Fibroblast of lung (primary cell): ENCODE data around the gene MICAL2.

Experiments used
- EZH2 ChIP-seq: IDR thresholded peaks from 2 replicates; pipeline ENCODE4 v1.5.1; 2012; ENCODE audit warnings: low read length, control low read depth, mild to moderate bottlenecking; ENCODE audit errors: missing control alignments
- TF ChIP-seq, protein P1 (sequence below), 2 donors: IDR thresholded peaks in 1 of 2; conservative IDR thresholded peaks in 1 of 2; 1 replicate in 1 of 2; 2 replicates in 1 of 2; pipeline ENCODE4 v1.5.1; 2011 to 2012; ENCODE audit warnings: low read length in 2 of 2, control low read depth in 1 of 2, inconsistent platforms in 1 of 2, low read depth in 1 of 2, mild to moderate bottlenecking in 1 of 2

GRCh38 chr11:12077535-12078280 lies 32.7 kb upstream of the MICAL2 start:
- TF ChIP-seq, protein P1, sequence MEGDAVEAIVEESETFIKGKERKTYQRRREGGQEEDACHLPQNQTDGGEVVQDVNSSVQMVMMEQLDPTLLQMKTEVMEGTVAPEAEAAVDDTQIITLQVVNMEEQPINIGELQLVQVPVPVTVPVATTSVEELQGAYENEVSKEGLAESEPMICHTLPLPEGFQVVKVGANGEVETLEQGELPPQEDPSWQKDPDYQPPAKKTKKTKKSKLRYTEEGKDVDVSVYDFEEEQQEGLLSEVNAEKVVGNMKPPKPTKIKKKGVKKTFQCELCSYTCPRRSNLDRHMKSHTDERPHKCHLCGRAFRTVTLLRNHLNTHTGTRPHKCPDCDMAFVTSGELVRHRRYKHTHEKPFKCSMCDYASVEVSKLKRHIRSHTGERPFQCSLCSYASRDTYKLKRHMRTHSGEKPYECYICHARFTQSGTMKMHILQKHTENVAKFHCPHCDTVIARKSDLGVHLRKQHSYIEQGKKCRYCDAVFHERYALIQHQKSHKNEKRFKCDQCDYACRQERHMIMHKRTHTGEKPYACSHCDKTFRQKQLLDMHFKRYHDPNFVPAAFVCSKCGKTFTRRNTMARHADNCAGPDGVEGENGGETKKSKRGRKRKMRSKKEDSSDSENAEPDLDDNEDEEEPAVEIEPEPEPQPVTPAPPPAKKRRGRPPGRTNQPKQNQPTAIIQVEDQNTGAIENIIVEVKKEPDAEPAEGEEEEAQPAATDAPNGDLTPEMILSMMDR (conservative IDR thresholded peaks at IDR 0.05 in 1 of 2, IDR thresholded peaks at IDR 0.05 in 1 of 2; ENCODE audit: low read depth in 1 of 2, low read length in 2 of 2) = no peak
- no peak for TF ChIP-seq EZH2
